GM21526 (cell line): Measurements from ENCODE around the gene VASN.

Source experiments
- ATAC-seq: cut with Tn5 transposase; IDR thresholded peaks from one replicate; pipeline ENCODE4 v1.9.1; 2021; ENCODE audit warnings: moderate library complexity; ENCODE audit not compliant: unreplicated experiment, low FRiP score

The VASN gene

DNA sequence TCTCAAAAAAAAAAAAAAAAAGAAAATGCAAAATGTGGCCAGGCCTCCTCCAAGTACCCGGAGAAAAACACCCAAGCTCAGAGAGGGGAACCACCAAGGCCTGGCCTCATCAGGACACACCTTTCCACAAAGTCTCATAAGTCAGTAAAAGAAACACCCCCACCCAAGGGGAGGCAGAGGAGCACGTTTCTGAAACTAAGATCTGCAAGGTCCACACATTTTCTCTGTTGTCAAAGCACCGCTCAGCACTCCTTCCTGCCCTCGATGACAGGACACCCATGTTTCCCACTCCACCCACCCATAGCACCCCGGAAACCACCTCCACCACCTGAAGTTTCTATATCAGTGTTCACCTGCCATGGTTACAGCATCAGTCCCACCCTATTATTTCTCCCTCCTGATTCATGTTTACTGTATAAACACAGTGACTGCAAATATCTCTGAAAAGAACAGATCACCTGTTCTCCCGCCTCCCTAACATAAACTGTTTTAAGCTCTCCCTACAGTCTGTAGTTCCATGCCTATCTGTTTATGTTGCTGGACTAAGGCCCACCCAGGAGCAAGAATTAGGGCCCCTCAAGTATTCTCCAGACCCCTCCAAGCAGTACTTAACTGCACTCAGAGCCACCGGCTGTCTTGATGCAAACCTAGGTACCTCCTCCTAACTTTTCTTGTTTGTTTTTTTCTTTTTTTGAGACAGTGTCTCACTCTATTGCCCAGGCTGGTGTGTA, 42.7 kb downstream of the VASN start:
- ATAC-seq = peak; percentile 49

- no peak for ATAC-seq
Measured at GRCh38 chr16:4415538-4416199, 44.0 kb downstream of the VASN start.

DNA sequence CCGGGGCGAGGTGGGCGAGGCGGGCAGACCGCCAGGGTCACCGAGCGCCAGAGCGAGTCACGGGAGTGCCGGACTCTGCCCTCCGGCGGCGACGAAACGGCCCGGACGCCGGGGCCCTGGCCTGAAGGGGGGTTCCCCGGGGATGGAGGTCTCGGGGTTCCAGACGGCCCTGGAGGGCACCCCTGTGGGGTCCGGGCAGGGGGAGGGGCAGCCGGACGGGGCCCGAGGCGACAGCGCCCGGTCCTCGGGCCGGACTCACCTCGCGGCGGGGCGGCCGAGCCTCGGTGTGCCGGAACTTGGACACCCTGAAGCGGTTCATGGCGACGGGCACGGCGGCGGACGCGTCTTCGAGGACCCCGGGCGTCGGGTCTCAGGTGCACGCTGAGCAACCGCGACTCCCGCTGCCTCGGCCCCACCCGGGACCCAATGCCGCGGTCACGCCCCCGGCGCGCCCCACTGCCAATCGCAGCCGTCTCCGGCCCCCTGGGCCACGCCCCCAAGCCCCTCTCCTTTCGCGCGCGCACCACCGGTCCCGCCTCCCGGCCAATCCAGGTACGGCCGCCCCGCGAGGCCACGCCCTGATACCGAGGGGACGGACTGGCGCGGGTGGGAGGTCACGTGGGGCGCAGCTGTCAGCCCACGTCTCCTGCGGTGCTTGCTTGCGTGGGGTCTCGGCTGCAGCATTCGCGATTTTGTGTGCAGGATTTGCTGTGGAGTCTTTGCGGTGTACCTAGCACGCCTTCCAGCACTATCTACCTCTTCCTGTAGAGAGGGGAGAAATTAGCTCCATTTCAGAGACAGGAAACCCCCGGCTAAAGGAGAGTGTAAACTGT, 44.8 kb downstream of the VASN start, which contains the start of gene CORO7:
TSS of gene CORO7 (minus strand) at position 397 of the 833 bp plus-strand sequence. CDS start at position 319, 78 bp downstream.
- peak; percentile 53 for ATAC-seq

DNA sequence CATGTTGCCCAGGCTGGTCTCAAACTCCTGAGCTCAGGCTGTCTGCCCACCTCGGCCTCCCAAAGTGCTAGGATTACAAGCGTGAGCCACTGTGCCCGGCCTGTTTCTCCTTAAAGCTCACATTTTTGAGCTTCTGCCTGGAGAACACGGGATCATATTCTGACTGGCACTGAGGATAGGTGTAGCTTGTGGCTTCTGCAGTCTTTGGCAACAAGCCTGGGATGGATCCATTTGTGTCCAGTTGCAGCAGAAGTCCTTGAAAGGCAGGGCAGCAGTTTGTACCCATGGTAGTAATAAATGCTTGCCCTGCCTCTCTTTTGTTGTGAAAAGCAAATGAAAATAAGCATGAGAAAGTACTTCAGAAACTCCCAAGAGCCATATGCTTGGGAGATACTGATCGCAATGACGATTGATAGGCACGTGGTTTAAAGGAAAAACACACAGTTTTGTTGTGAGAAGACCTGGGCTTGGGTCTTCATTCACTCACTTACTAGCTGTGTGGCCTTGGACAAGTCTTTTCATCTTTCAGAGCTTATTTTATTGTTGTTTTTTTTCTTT, 47.8 kb downstream of the VASN start:
- ATAC-seq = no peak

- ATAC-seq = no peak
Measured at GRCh38 chr16:4420505-4421105, 49.0 kb downstream of the VASN start.

DNA sequence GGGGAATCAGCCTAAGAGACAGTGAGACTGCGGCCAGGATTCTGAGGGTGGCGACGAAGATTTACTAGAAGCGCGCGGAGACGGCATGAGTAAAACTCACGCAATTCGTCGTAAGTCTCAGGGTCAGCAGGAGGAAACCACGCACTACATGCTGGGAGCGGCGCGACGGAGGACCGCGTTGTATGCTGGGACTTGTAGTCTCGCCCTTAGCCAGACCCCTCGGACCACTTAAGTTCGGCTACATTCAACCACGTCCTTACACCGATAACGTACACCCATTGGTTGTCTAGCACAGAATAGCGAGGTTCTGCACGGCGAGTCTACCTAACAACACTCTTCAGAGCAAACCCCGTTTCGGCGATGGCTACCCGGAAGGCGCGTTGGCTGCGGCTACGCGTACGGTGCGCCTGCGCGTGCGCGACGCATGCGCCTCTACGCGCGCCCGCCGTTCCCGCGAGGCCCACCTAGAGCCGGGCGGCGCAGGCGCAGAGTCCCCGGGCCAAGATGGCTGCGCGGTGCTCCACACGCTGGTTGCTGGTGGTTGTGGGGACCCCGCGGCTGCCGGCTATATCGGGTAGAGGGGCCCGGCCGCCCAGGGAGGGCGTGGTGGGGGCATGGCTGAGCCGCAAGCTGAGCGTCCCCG, 53.9 kb downstream of the VASN start, which contains the start of gene DNAJA3:
TSS of gene DNAJA3 (plus strand) at position 491 of the 643 bp plus-strand sequence. CDS start at position 505, 14 bp downstream.
- ATAC-seq = peak; percentile 78

- ATAC-seq = peak; percentile 34
Measured at GRCh38 chr16:4426021-4426684, 54.5 kb downstream of the VASN start.

GRCh38 chr16:4426722-4427372, 55.2 kb downstream of the VASN start:
- no peak for ATAC-seq

DNA sequence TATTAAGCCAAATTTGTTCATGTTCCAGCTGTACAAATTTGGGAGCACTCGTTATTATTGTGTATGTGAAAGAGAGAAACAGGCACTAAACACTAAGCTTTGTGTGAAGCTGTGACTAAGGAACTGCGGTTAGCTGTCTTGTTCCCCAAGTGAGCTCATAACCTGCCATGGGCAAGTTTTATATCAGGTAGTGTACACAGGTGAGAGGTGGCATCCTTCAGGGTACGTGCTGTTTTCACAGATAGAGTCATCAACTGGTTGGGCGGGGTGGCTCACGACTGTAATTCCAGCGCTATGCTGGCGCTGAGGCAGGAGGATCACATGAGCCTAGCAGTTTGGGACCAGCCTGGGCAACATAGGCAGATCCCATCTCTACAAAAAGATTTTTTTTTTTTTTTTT, 56.9 kb downstream of the VASN start:
- no peak for ATAC-seq

DNA sequence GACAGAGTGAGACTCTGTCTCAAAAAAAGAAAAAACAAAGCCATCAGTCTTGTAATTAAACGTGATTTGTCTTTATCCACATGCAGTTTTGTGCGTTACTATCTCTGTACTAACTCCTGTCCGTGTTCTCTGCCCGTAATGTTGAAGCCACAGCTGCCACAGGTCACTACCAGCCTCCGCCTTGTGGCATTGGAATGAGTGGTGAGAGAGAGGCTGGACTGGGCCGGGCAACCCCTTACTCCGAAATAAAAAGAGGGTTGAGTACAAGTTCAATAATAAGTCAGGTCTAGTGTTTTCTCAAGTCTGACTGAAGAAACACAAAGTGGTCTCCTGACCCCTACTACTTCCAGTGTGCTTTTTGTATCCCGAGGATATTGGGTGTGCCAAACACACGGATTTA, 59.4 kb downstream of the VASN start:
- no peak for ATAC-seq
